Astrocyte of the hippocampus (primary cell): ENCODE data around the gene MADD.

Experiments
- DNase-seq: peaks from one replicate; pipeline ENCODE4 v3.0.0; 2011; ENCODE audit warnings: low read depth, low spot score

The MADD gene

DNA sequence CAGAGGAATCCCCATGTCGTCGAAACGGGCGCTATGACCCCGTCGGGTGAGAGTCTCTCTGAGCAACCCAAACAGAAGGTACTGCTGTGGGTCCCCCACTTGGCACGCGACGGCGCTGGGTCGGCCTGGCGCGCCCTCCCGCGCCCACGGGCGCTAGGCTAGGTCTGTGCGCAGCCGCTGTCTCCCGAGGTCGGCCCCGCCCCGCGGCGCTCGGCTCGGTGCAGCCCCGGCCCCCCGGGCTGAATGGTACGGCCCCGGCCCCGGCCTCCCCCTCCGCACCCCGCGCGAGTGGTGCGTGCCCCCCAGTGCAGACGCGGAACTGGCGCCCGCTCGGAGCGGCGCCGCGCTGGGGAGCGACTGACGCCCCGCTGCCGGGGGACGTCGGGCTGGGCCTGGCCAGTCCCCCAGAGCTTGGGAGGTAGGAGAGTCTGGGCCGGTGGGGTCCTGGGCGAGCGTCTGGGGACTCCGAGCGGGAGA is at the start of gene MADD:
Gene MADD (plus strand): TSS at position 305 of the 477 bp plus-strand sequence.
- DNase-seq = peak; percentile 88

DNA sequence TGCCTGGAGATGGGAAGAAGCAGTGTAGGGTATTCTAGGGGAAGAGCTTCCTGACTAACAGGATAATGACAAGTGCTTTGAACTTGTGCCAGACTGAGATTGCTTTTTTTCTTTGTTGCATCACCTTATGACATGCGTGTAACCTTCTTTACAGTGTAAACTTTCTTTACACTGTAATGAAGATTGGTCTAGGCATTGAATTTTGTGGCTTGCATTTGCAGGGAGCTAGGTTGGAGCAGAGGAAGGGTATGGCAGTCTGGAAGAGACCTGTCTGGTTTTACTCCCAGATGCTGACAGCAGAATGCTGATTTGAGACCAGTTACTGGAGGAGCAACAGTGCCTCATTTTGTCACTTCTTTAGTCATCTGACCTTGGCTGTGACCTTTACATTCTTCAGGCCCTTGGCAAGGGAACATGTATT is 49.5 kb upstream of the MADD start:
- DNase-seq = peak; percentile 29

DNA sequence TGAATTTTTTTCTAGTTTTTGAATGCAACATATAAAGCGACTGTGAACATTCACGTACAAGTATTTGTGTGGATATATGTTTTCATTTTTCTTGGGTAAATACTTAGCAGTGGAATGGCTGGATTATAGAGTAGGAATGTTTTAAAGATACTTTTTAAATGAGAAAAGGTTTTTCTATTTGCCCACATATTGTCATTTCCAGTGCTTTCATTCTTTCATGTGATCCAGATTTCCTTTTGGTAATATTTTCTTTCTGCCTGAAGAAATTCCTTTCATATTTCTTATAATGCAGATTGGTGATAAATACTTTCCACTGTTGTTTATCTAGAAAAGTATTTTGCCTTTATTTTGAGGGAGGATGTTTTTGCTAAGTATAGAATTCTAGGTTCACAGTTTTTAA is 47.2 kb upstream of the MADD start:
- DNase-seq = no peak

DNA sequence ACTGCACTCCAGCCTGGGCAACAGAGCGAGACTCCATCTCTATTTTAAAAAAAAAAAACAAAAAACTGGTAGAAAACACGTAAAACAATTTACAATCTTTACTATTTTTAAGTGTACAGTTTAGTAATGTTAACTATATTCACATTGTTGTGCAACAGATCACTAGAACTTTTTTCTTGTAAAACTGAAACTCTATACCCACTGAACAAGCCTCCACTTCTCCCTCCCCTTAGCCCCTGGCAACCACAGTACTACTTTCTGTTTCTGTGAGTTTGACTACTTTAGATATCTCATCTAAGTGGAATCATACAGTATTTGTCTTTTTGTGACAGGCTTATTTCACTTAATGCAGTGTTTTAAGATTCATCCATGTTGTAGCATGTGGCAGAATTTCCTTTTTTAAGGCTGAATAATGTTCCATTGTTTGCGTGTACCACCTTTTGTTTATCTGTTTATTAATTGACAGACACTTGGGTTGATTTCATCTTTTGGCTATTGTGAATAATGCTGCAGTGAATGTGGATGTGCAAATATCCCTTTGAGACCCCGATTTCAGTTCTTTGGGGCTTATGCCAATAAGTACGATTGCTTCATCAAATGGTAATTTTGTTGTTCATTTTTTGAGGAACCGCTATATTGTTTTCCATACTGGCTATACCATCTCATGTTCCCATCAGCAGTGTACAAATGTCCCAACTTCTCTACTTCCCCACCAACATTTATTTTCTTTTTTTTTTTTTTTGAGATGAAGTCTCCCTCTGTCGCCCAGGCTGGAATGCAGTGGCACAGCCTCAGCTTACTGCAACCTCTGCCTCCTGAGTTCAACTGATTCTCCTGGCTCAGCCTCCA is 44.2 kb upstream of the MADD start:
- no peak for DNase-seq

DNA sequence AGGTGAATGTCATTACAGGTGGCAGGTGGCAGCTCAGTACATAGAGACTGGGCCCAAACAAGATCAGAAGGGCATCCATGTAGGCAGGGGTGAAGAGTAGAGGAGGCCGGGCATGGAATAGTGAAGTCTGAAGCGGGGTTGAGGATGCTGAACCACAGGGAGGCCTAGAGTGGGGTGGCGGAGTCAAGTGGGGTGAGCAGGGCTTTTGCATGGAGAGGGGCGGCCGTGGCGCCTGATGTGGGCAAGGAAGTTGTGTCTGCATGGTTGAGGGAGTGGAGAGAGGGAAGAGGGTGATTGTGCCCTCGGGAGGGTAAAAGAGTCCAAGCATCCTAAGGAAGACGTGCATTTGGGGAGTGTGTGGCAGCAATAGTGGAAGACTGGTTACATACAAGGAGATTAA is 40.8 kb upstream of the MADD start:
- DNase-seq = no peak

DNA sequence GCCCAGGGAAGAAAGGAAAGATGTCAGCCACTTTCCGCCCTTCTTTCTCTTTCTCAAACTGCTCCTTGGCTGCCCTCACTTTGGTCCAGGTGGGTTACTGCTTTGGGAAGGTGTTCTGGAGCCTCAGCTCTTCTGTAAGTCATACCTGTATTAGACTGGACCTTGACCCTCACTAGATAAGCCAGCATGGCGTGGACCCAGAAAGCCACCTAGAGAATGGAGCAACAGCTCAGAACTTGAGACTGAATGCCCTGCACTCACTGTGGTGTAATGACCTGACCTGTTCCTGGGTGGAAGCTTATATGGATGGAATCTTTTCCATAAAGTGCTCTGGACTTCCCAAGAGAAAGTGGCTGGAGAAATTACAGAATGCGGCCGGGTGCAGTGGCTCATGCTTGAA is 36.9 kb upstream of the MADD start:
- DNase-seq = no peak

DNA sequence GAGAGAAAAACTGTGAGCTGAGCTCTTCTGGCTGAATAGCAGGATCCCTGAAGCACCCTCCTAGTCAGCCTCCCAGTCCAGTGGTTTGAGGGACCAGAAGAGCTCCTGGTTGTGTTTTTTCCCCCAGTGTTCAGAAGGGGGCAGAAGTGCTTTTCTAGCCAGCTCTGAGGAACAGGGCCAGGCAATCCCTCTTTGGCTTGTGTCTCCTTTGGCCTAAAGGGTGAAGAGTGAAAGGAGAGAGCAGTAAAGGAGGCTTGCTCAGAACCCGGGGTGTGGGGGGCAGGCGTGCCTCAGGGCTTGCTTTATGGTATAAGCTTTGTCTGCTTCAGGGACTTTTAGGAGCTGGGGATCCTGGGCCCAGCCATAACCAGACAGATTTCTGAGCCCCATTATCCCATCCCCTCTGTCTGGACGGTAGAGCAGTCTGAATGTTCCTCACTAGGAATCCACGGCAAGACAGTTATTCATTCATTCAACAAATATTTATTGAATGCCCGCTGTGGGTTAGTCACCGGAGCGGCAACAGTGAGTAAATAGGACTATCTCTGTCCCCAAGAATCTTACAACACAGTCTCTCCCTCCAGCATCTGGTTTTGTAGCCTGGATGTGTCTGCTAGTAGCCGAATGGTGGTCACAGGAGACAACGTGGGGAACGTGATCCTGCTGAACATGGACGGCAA is 35.8 kb upstream of the MADD start:
- peak; percentile 65 for DNase-seq

DNA sequence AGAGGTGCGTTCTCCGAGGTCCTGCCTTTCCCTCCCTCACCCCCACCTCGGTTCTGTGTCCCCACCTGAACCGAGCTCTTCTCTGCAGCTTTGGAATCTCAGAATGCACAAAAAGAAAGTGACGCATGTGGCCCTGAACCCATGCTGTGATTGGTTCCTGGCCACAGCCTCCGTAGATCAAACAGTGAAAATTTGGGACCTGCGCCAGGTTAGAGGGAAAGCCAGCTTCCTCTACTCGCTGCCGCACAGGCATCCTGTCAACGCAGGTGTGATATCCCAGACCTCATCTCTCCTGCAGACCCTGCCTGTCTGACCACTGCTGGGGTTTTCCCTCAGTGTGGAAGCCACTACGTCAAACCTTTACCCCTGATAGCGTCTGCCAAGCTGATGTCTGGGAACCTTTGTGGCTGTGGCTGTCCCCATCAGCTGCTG is 35.2 kb upstream of the MADD start:
- DNase-seq = peak; percentile 72

DNA sequence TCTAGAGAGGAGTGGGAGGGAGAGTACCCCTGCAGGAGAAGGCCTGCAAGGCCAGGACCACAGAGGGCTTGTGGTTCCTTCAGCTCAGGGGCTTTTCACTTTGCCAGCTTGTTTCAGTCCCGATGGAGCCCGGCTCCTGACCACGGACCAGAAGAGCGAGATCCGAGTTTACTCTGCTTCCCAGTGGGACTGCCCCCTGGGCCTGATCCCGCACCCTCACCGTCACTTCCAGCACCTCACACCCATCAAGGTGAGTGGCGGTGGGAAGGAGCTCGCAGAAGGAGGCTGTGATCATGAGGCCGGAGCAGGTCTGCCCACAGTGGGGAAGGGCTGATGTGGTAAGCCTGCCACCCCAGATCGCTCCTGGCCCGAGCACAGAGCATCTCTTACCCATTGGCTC is 34.8 kb upstream of the MADD start:
- no peak for DNase-seq

DNA sequence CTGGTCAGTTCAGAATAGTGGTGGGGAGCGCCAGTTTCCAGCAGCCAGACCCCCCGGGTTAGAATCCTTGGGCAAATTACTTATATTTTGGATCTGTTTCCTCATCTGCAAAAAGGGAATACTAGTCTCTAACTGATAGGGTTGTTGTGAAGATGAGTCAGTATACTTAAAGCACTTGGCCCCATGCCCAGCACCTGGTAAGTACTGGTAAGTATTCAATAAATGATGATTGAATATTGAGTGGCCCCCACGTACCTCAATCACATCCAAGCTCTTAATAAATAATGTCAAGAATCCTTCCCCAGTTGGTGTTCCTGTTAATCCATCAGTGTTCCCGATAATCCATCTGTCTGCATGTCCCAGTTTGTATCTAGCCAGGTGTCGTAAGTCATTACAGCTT is 33.5 kb upstream of the MADD start:
- no peak for DNase-seq

DNA sequence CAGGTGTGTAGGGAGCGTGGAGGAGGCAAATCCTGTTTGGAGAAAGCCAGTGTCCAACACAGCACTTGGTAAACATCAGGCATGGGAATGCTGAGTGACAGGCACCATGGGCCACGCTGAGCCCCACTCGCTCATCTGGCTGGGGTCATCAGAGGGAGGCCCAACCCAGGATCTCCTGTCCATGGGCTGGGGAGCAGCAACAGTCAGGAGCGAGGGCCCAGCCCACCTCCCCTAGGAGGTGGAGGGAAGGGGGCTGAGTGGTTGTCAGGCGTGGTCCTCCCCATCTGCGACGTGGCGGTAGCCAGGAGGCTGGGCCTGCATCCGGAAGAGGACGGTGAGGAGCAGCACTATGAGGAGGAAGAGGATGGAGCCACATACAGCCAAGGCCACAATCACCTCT is 30.1 kb upstream of the MADD start:
- no peak for DNase-seq

DNA sequence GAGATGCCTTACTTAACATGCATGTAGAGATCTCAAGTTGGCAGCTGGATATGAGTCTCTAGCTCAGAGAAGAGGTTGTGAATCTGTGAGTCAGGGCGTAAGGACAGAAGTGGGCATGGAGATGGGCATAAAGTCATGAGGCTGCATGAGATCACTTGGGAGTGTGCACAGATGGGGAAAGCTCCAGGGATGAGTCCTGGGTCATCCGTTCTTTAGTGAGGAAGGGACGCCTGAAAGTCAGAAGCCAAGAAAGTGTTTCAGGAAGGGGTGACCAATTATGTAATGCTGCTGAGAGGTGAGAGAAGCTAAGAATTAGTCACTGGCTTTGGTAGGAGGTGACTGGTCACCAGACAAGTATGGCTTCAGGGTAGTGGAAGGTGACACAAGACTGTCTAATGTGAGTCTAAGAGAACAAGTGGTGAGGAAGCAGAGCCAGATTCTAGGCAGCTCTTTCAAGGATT is 28.1 kb upstream of the MADD start:
- no peak for DNase-seq

DNA sequence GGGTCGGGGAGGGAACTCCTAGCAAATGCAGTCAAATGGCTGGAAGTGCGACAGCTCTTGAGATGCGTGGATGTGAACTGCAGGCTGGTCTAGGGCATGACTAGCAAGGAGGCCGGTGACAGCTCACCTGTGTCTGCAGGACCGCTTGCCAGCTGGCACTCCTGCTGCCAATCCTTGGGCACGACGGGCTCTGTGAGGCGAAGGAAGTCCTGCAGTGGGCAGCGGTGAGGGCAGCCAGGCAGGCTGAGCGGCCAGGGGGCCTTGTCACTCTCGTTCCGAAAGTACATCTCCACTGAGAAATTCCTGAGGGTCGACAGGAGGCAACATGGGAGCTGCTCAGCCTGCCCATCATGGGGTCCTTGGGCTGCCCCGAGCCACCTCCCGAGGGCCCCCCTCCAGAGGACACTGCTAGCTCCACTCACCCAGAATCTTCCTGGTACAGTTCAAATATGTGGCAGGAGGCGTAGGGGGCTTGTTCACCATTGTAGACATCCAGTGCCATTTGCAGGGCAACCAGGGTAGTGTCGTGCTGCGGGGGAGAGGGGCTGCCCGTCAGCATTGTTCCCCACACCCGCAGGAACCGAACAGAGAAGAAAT is 27.2 kb upstream of the MADD start:
- DNase-seq = no peak

DNA sequence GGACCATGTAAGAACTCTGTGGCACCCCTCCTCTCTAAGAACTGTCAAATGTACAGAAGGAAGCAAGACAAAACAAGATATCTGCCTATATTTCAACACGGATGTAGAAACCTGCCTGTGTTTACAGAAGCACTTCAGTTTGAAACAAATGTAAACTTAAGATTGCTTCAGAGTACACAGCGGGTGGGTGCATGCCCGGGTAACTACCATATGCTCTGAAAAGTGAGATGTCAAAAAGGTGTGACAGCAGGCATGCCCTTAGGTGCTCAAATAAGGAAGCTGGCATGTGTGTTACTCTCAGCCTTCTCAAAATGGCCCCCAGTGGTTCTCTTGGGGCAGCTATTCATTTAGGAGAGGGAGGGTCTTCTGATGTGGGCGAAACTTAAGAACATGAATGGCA is 26.5 kb upstream of the MADD start:
- no peak for DNase-seq

DNA sequence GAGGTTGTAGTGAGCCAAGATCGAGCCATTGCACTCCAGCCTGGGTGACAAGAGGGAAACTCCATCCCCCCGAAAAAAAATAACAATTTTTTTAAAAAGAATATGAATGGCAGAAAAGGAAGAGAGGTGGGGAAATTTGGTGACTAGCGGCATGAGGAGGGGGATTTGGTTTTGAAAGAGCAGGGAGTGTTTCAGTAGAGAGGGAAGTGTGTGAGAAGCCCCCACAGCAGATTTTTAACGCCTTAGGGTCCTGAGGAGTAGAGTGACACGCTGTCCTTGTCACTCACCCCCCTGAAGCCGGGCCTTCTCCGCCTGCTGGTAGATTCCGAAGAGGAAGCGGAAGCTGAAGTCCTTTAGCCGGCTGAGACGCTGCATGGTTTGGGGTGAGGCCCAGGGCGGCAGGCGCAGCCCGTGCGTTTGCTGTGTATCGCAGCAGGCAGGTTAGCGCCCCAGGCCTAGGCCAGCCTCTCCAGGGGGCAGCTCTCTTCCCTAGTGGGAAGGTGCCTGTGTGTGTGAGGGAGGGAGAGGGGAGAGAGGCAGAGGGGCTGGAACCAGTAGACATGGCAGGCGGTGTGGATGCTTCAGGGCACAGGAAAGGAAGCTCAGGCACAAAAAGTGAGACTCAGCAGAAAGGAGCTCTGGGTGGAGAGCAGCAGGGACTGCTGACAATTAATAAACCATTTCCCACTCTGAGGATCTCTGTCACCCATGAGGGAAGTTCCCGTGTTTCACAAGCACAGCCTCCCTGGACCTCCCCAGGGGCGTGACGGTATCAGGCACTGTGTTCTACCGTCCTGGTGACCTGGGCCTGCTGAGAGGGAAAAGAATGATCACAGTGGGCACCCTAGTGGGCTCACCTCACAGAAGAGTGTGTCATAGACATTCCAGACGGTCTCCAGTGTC is 25.2 kb upstream of the MADD start:
- no peak for DNase-seq

DNA sequence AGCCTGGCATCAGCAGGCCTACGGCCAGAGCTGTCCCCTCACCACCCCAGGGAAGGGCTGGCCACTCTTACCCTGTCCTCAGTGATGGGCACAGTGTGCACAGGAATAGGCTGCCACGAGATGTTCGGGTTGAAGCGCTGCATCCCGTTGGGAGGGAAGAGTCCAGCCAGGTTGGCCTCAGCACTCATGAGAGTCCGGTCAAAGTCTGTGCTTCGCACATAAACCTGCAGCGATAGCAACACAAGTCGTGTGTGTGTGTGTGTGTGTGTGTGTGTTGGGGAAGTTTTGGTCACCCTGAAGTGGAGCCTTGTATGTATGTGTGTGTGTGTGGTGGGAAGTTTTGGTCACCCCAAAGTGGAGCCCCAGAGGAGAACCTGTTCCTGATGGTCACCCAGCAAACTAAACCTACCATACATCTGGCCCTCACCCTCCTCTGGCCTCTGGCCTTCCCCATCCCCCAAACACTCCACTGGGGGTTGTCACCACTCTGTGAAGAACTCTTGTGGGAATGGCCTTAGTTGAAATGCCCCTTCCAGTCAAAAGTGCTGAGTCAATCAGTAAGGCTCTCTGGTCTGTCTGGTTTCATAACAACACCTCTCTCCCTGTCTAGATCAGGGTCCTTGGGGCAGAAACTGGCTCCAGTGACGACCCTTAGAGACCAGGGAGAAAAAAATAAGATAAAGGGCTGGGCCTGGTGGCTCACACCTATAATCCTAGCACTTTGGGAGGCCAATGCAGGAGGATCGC is 24.1 kb upstream of the MADD start:
- no peak for DNase-seq

DNA sequence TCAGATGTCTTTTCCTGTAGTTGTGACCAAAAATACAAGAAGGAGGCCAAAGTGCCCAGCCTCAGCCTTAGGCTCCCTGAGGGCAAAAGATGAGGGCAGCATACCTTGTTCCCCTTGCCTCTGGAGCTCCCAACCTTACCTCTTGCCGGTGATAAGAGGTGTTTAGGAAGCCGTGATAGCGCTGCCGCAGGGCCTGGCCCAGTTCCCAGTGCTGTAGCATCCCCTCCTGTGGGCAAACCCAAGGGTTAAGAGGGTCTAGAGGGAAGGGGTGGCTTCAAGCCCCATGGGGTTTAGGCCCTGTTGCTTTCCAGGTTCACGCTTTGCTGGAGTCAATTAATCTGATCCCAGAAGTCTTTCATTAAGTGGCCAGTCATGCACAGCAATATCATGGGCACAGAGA is 22.4 kb upstream of the MADD start:
- DNase-seq = no peak

DNA sequence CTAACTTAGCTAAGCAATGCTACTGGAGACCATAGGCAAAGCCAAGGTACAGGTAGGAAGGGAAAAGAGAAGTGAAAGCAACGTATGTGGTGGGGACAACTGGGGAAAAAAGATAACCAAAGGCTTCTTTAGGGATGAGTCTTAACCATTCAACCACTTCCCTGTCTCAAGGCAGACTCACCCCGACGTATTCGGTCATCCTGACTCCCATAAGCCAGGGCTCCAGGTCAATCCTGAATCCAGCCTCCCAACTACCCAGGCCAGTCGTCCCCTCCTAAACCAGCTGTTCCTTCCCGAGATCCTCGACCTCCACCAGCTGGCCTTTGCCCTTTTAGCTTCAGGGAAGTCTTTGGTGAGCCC is 21.6 kb upstream of the MADD start:
- no peak for DNase-seq

DNA sequence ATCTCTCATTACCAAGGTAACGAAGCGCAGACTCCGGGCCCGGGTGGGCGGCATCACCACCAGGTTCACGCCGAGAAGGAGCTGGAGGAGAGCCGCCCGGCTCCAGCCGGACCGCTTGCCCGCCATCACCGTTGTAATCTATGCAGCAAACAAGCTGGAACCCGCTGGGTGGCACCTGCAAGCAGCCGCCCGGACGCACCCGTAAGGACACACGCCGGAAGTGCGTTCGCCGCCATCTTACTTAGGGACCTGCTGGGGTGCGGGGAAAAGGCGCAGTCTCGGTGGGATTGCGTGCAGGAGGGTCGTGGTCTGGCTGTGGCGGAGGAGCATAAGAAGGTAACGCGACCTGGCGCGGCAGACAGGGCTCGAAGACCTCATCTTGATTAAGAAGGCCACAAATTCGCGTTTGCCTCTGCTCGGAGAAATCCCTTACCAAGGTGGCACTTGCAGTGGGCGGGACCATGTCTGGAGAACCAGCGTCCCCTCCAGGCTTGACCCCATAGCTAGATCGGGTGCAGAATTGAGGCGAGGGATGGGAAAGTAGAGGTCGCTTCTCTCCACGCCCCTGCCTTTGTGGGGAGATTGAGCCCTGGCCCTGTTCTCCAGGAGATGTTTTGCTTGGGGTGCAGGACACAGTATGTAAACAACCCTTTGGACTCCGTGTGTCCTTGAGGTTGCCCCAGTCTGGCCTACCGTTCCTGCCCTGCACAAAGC is 21.1 kb upstream of the MADD start, which contains the start of gene ACP2:
Gene ACP2 (minus strand): TSS at position 151 of the 714 bp plus-strand sequence. CDS start 25 bp downstream, at position 126.
- peak; percentile 95 for DNase-seq

DNA sequence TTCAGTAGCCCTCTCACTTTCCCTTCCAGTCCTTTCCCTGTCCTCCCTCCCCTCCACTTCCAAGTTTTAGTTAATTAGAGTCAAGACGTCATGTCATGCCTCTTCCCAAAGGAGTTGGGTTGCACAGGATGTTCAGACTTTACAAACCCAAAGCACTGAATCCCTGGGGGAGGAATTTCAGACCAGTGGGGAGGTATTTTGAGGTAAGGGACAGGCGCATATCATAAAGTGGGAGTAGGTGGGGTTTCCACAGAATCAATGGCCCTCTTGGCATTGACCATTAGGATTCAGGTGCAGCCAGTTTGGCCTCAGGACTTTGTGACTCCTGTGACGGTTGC is 20.6 kb upstream of the MADD start:
- DNase-seq = no peak
